ENCODE results near the gene CD40LG.
A peak's percentile ranks its signal among the peaks of the same experiment; 100 is the strongest.

The CD40LG gene

GRCh38 chrX:136647677-136648360 is at the start of gene CD40LG:
TSS of gene CD40LG (plus strand) at chrX:136648158. CDS start at chrX:136648249, 91 bp downstream.
- no peak for TF ChIP-seq ZFX (IDR thresholded peaks at IDR 0.05)
- no peak for TF ChIP-seq CTCF (conservative IDR thresholded peaks at IDR 0.05)
- no peak within 1 kb of the TSS for H3K27ac ChIP-seq

- H3K27ac ChIP-seq = no peak overlapping the region
- no peak for TF ChIP-seq CTCF (conservative IDR thresholded peaks at IDR 0.05)
- no peak for TF ChIP-seq ZFX (IDR thresholded peaks at IDR 0.05)
Observed at GRCh38 chrX:136598631-136599030, 49.3 kb upstream of the CD40LG start.

DNA sequence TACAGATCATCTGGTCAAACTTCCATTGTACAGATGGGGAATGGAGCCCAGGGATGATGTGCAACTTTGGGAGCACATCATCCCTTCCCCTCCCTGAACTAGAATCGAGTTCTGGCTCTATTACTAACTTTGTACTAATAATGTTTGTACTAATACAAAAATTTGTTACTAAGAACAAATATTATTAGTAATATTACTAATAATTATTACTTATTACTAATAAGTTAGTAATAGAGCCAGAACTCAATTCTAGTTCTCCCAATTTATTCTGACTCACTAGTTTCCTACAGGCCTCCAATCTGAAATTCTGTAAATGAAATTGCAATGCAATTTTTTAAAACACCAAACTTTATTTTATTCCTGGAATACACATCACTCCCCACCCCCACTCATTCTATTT is 47.9 kb upstream of the CD40LG start:
- no peak overlapping the region for H3K27ac ChIP-seq
- no peak for TF ChIP-seq ZFX (IDR thresholded peaks at IDR 0.05)
- no peak for TF ChIP-seq CTCF (conservative IDR thresholded peaks at IDR 0.05)

DNA sequence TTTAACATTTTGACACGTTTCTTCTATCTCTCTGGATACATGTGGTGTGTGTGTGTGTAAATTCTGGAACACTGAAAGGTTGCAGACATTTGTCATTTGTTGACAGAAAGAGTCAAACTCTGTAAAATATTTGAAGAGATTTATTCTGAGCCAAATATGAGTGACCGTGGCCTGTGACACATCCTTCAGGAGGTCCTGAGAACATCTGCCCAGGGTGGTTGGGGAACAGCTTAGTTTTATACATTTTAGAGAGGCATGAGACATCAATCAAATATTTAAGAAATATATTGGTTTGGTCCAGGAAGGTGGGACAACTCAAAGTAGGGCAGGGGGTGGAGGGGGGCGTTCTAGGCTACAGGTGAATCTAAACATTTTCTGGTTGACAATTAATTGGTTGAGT is 40.7 kb upstream of the CD40LG start:
- no peak for TF ChIP-seq CTCF (conservative IDR thresholded peaks at IDR 0.05)
- no peak for TF ChIP-seq ZFX (IDR thresholded peaks at IDR 0.05)

DNA sequence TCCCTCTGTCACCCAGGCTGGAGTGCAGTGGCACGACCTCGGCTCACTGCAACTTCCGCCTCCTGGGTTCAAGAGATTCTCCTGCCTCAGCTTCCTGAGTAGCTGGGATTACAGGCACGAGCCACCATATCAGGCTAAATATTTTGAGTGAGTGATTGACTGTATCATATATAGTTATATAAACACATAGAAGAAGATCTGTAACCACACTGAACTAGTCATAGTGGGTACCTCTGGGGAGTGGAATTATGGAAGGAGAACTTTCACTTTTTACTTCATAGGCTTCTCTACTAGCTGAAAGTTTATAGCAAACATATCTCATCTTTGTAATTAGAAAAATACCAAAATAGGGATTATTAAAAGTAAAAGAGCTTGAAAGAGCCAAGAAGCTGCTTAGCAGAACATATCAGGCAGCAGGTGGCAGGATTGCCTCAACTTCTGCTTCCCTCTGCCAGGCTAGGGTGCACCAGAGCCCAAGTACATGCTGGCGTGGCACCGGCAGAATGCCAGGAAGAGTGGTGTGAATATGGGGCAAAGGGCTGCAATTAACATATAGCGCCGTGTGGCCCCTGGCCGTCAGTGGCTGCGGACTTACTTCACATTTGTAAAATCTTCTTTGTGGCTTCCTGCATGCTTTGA is 39.5 kb upstream of the CD40LG start:
- no peak overlapping the region for H3K27ac ChIP-seq
- TF ChIP-seq ZFX (IDR thresholded peaks at IDR 0.05) (no peak), CTCF (conservative IDR thresholded peaks at IDR 0.05) (peak; percentile 32)

More for the DNA sequence above, 40.7 kb upstream of the CD40LG start:
- H3K27ac ChIP-seq = no peak overlapping the region

- H3K27ac ChIP-seq = no peak overlapping the region
- TF ChIP-seq CTCF (conservative IDR thresholded peaks at IDR 0.05) (no peak), ZFX (IDR thresholded peaks at IDR 0.05) (no peak)
Observed at GRCh38 chrX:136616987-136617685, 30.8 kb upstream of the CD40LG start.

Measured in C4-2B (cell line).